SU-DHL-6 (cell line): ENCODE data around the gene FUT4.

Source experiments
- H2AFZ ChIP-seq: fragments of 200-600 bp; sonication (generic); 2 replicates; pipeline ENCODE4 v1.6.1; 2014; ENCODE audit warnings: low read depth, mild to moderate bottlenecking, moderate library complexity, mixed read lengths, antibody characterized with exemption, low read length; ENCODE audit not compliant: severe bottlenecking
- H3F3A ChIP-seq: fragments of 200-600 bp; shearing (Covaris generic); 2 replicates; pipeline ENCODE4 v1.6.0; 2016; ENCODE audit warnings: antibody characterized with exemption, mild to moderate bottlenecking; ENCODE audit not compliant: insufficient read depth
- H3K27ac ChIP-seq: fragments of 200-600 bp; sonication (generic); 2 replicates; pipeline ENCODE4 v1.5.1; 2016; ENCODE audit warnings: low read depth, mild to moderate bottlenecking, low read length, moderate library complexity, mixed read lengths
- H3K27me3 ChIP-seq: fragments of 200-600 bp; sonication (generic), shearing (Covaris generic); 2 replicates; pipeline ENCODE4 v1.6.0; 2014; ENCODE audit warnings: mild to moderate bottlenecking, low read length
- H3K36me3 ChIP-seq: fragments of 200-600 bp; sonication (generic); 2 replicates; pipeline ENCODE4 v1.6.1; 2014; ENCODE audit warnings: mild to moderate bottlenecking, low read length, mixed read lengths
- H3K4me2 ChIP-seq: fragments of 300-600, 200-600 bp; shearing (Covaris generic), sonication (generic); 2 replicates; pipeline ENCODE4 v1.6.0; 2014; ENCODE audit warnings: low read length, low read depth, mild to moderate bottlenecking; ENCODE audit not compliant: poor library complexity, severe bottlenecking
- H3K4me3 ChIP-seq: fragments of 200-600 bp; sonication (generic); 2 replicates; pipeline ENCODE4 v1.5.1; 2014; ENCODE audit warnings: antibody characterized with exemption, low read length, mild to moderate bottlenecking, mixed read lengths; ENCODE audit not compliant: insufficient read depth, poor library complexity, severe bottlenecking
- H3K79me2 ChIP-seq: fragments of 200-600 bp; sonication (generic); 2 replicates; pipeline ENCODE4 v1.6.1; 2014; ENCODE audit warnings: mild to moderate bottlenecking, low read length, moderate library complexity; ENCODE audit not compliant: insufficient read depth
- H3K9ac ChIP-seq: fragments of 200-600 bp; sonication (generic); 2 replicates; pipeline ENCODE4 v1.7.0; 2014; ENCODE audit warnings: mild to moderate bottlenecking, low read length
- H3K9me2 ChIP-seq: fragments of 200-600 bp; sonication (generic); replicated peaks from 2 replicates; pipeline ENCODE4 v1.6.1; 2014; ENCODE audit warnings: low read length; ENCODE audit not compliant: insufficient read depth
- H3K9me3 ChIP-seq: fragments of 200-600 bp; sonication (generic); 2 replicates; pipeline ENCODE4 v1.6.1; 2014; ENCODE audit warnings: low read length, mixed read lengths; ENCODE audit not compliant: insufficient read depth
- H4K20me1 ChIP-seq: fragments of 200-600 bp; sonication (generic); 2 replicates; pipeline ENCODE4 v1.6.1; 2014; ENCODE audit warnings: low read depth, mild to moderate bottlenecking, antibody characterized with exemption, low read length, moderate library complexity, mixed read lengths
- CTCF ChIP-seq: fragments of 200-600 bp; sonication (generic); IDR thresholded peaks from one replicate; pipeline ENCODE4 v1.5.1; 2017; ENCODE audit warnings: antibody characterized with exemption, mild to moderate bottlenecking, low read length, moderate library complexity; ENCODE audit not compliant: insufficient read depth, poor library complexity, severe bottlenecking
- EZH2phosphoT487 ChIP-seq: fragments of 200-600 bp; sonication (generic), shearing (Covaris generic); conservative IDR thresholded peaks from 2 replicates; pipeline ENCODE4 v1.6.1; 2018; ENCODE audit warnings: mild to moderate bottlenecking, antibody characterized with exemption, low read length, moderate library complexity, mixed read lengths

The FUT4 gene

GRCh38 chr11:94581926-94582325 lies 38.2 kb downstream of the FUT4 start:
- no peaks in the 10 kb centered on the region for H3K36me3 ChIP-seq
- no peak overlapping the region for H3K27ac ChIP-seq
- H3K79me2 ChIP-seq = no peaks in the 10 kb centered on the region
- no peaks in the 10 kb centered on the region; the same call in 1 of the 2 replicates for H3K9me2 ChIP-seq
- no peak overlapping the region for H3K4me2 ChIP-seq
- H4K20me1 ChIP-seq = no peaks in the 10 kb centered on the region
- H3K4me3 ChIP-seq = no peak overlapping the region
- H3F3A ChIP-seq = no peaks in the 10 kb centered on the region
- TF ChIP-seq CTCF (no peak), EZH2phosphoT487 (no peak)
- H3K27me3 ChIP-seq = no peaks in the 10 kb centered on the region
- no peaks in the 10 kb centered on the region for H3K9me3 ChIP-seq
- H3K9ac ChIP-seq = no peak overlapping the region
- no peak overlapping the region for H2AFZ ChIP-seq

- no peaks in the 10 kb centered on the region for H3K36me3 ChIP-seq
- H3K9me3 ChIP-seq = no peaks in the 10 kb centered on the region
- H3K4me3 ChIP-seq = no peak overlapping the region
- no peaks in the 10 kb centered on the region for H4K20me1 ChIP-seq
- H3K27me3 ChIP-seq = no peaks in the 10 kb centered on the region
- no peak overlapping the region for H3K27ac ChIP-seq
- H3K9me2 ChIP-seq = no peaks in the 10 kb centered on the region
- H3K79me2 ChIP-seq = no peaks in the 10 kb centered on the region
- no peak for TF ChIP-seq CTCF
- no peak for TF ChIP-seq EZH2phosphoT487
- no peak overlapping the region for H3K9ac ChIP-seq
- H2AFZ ChIP-seq = no peak overlapping the region
- H3K4me2 ChIP-seq = no peak overlapping the region
- no peaks in the 10 kb centered on the region for H3F3A ChIP-seq
These were observed 39.6 kb downstream of the FUT4 start for GRCh38 chr11:94583213-94583865.

GRCh38 chr11:94583866-94584500 lies 40.3 kb downstream of the FUT4 start:
- H3K27me3 ChIP-seq = no peaks in the 10 kb centered on the region
- no peak overlapping the region for H3K9ac ChIP-seq
- no peaks in the 10 kb centered on the region for H3K36me3 ChIP-seq
- no peak overlapping the region for H3K4me2 ChIP-seq
- no peaks in the 10 kb centered on the region for H3K9me3 ChIP-seq
- no peaks in the 10 kb centered on the region for H3K9me2 ChIP-seq
- TF ChIP-seq CTCF = no peak
- TF ChIP-seq EZH2phosphoT487 = no peak
- no peaks in the 10 kb centered on the region for H3K79me2 ChIP-seq
- no peaks in the 10 kb centered on the region for H3F3A ChIP-seq
- H3K27ac ChIP-seq = no peak overlapping the region
- no peak overlapping the region for H2AFZ ChIP-seq
- no peaks in the 10 kb centered on the region for H4K20me1 ChIP-seq
- no peak overlapping the region for H3K4me3 ChIP-seq
